ENCODE results near the gene VWC2. TPM values are rescaled to one million over a fixed set of nuclear protein-coding genes. Genes with fewer than 3 reads are reported as not detected.

The VWC2 gene
- total RNA-seq, 2 experiments from 2014 or later: not detected

- H3K27me3 Mint-ChIP-seq: no peaks in the 10 kb centered on the region
- no peaks in the 10 kb centered on the region for H3K9me3 Mint-ChIP-seq
- ChIA-PET CTCF (no interaction called here), POLR2A (no interaction called here)
- DNase-seq: no peak
- no peaks in the 10 kb centered on the region for H3K4me1 Mint-ChIP-seq (ENCODE audit: low read depth)
- H3K27ac Mint-ChIP-seq: no peak overlapping the region
- no peak overlapping the region for H3K4me3 Mint-ChIP-seq
- intact Hi-C loops (cut with micrococcal nuclease): no loop called here
- H3K36me3 Mint-ChIP-seq: no peaks in the 10 kb centered on the region
Observed at GRCh38 chr7:49790209-49790608, 16.8 kb downstream of the VWC2 start.

GRCh38 chr7:49791088-49791741 is 17.8 kb downstream of the VWC2 start:
- intact Hi-C loops (cut with micrococcal nuclease): no loop called here
- no peaks in the 10 kb centered on the region for H3K27me3 Mint-ChIP-seq
- H3K9me3 Mint-ChIP-seq: no peaks in the 10 kb centered on the region
- no peak overlapping the region for H3K4me3 Mint-ChIP-seq
- ChIA-PET CTCF (no interaction called here), POLR2A (no interaction called here)
- DNase-seq: no peak
- no peaks in the 10 kb centered on the region for H3K36me3 Mint-ChIP-seq
- H3K4me1 Mint-ChIP-seq (ENCODE audit: low read depth): no peaks in the 10 kb centered on the region
- H3K27ac Mint-ChIP-seq: no peak overlapping the region

- no peaks in the 10 kb centered on the region for H3K27me3 Mint-ChIP-seq
- no peak overlapping the region for H3K4me3 Mint-ChIP-seq
- H3K36me3 Mint-ChIP-seq: no peaks in the 10 kb centered on the region
- H3K9me3 Mint-ChIP-seq: no peaks in the 10 kb centered on the region
- intact Hi-C loops (cut with micrococcal nuclease): no loop called here
- no peak for DNase-seq
- POLR2A ChIA-PET: no interaction called here
- CTCF ChIA-PET: no interaction called here
- H3K27ac Mint-ChIP-seq: no peak overlapping the region
- no peaks in the 10 kb centered on the region for H3K4me1 Mint-ChIP-seq (ENCODE audit: low read depth)
Observed at GRCh38 chr7:49797987-49798660, 24.7 kb downstream of the VWC2 start.

GRCh38 chr7:49800031-49800430 is 26.6 kb downstream of the VWC2 start:
- POLR2A ChIA-PET: no interaction called here
- intact Hi-C loops (cut with micrococcal nuclease): no loop called here
- no peaks in the 10 kb centered on the region for H3K9me3 Mint-ChIP-seq
- peaks cover 2% of the 10 kb centered on the region for H3K27me3 Mint-ChIP-seq
- no peak for DNase-seq
- H3K4me3 Mint-ChIP-seq: no peak overlapping the region
- H3K4me1 Mint-ChIP-seq (ENCODE audit: low read depth): no peaks in the 10 kb centered on the region
- CTCF ChIA-PET: no interaction called here
- H3K36me3 Mint-ChIP-seq: no peaks in the 10 kb centered on the region
- H3K27ac Mint-ChIP-seq: no peak overlapping the region

- no peak overlapping the region for H3K27ac Mint-ChIP-seq
- H3K9me3 Mint-ChIP-seq: no peaks in the 10 kb centered on the region
- no peak overlapping the region for H3K4me3 Mint-ChIP-seq
- no peak for DNase-seq
- H3K27me3 Mint-ChIP-seq: peaks cover 2% of the 10 kb centered on the region
- POLR2A ChIA-PET: no interaction called here
- H3K4me1 Mint-ChIP-seq (ENCODE audit: low read depth): no peaks in the 10 kb centered on the region
- no peaks in the 10 kb centered on the region for H3K36me3 Mint-ChIP-seq
- CTCF ChIA-PET: no interaction called here
- intact Hi-C loops (cut with micrococcal nuclease): no loop called here
Observed at GRCh38 chr7:49802600-49802999, 29.2 kb downstream of the VWC2 start.

- Mint-ChIP-seq H3K9me3 (no peaks in the 10 kb centered on the region), H3K27ac (no peak overlapping the region), H3K27me3 (peaks cover 2% of the 10 kb centered on the region), H3K4me3 (no peak overlapping the region), H3K36me3 (no peaks in the 10 kb centered on the region), H3K4me1 (ENCODE audit: low read depth) (no peaks in the 10 kb centered on the region)
- POLR2A ChIA-PET: no interaction called here
- CTCF ChIA-PET: no interaction called here
- no peak for DNase-seq
- intact Hi-C loops (cut with micrococcal nuclease): no loop called here
Observed at GRCh38 chr7:49803812-49804211, 30.4 kb downstream of the VWC2 start.

GRCh38 chr7:49805371-49806007 is 32.1 kb downstream of the VWC2 start:
- ChIA-PET CTCF (no interaction called here), POLR2A (no interaction called here)
- peaks cover 2% of the 10 kb centered on the region for H3K27me3 Mint-ChIP-seq
- H3K27ac Mint-ChIP-seq: no peak overlapping the region
- no peak for DNase-seq
- no peaks in the 10 kb centered on the region for H3K4me1 Mint-ChIP-seq (ENCODE audit: low read depth)
- intact Hi-C loops (cut with micrococcal nuclease): no loop called here
- H3K4me3 Mint-ChIP-seq: no peak overlapping the region
- H3K9me3 Mint-ChIP-seq: no peaks in the 10 kb centered on the region
- H3K36me3 Mint-ChIP-seq: no peaks in the 10 kb centered on the region

GRCh38 chr7:49812534-49812933 is 39.1 kb downstream of the VWC2 start:
- Mint-ChIP-seq H3K4me3 (no peak overlapping the region), H3K27me3 (no peaks in the 10 kb centered on the region), H3K9me3 (no peaks in the 10 kb centered on the region), H3K36me3 (no peaks in the 10 kb centered on the region), H3K27ac (no peak overlapping the region), H3K4me1 (ENCODE audit: low read depth) (no peaks in the 10 kb centered on the region)
- POLR2A ChIA-PET: no interaction called here
- no peak for DNase-seq
- CTCF ChIA-PET: no interaction called here
- intact Hi-C loops (cut with micrococcal nuclease): no loop called here

- H3K27ac Mint-ChIP-seq: no peak overlapping the region
- POLR2A ChIA-PET: no interaction called here
- intact Hi-C loops (cut with micrococcal nuclease): no loop called here
Observed at GRCh38 chr7:49817279-49817678, 43.8 kb downstream of the VWC2 start.

GRCh38 chr7:49821181-49821580 is 47.7 kb downstream of the VWC2 start:
- H3K36me3 Mint-ChIP-seq: no peaks in the 10 kb centered on the region

More at GRCh38 chr7:49817279-49817678, 43.8 kb downstream of the VWC2 start:
- no peak for DNase-seq
- H3K36me3 Mint-ChIP-seq: no peaks in the 10 kb centered on the region
- no peak overlapping the region for H3K4me3 Mint-ChIP-seq
- H3K27me3 Mint-ChIP-seq: no peaks in the 10 kb centered on the region
- CTCF ChIA-PET: no interaction called here
- H3K9me3 Mint-ChIP-seq: no peaks in the 10 kb centered on the region
- H3K4me1 Mint-ChIP-seq (ENCODE audit: low read depth): no peaks in the 10 kb centered on the region

GRCh38 chr7:49822856-49823255 is 49.4 kb downstream of the VWC2 start:
- no peaks in the 10 kb centered on the region for H3K4me1 Mint-ChIP-seq (ENCODE audit: low read depth)
- H3K36me3 Mint-ChIP-seq: no peaks in the 10 kb centered on the region
- H3K27ac Mint-ChIP-seq: no peak overlapping the region
- POLR2A ChIA-PET: no interaction called here
- no peaks in the 10 kb centered on the region for H3K27me3 Mint-ChIP-seq
- intact Hi-C loops (cut with micrococcal nuclease): no loop called here
- CTCF ChIA-PET: no interaction called here
- DNase-seq: no peak
- H3K4me3 Mint-ChIP-seq: no peak overlapping the region
- H3K9me3 Mint-ChIP-seq: peaks cover 3% of the 10 kb centered on the region

More at GRCh38 chr7:49821181-49821580, 47.7 kb downstream of the VWC2 start:
- POLR2A ChIA-PET: no interaction called here
- no peak for DNase-seq
- Mint-ChIP-seq H3K4me3 (no peak overlapping the region), H3K27me3 (no peaks in the 10 kb centered on the region), H3K9me3 (peaks cover 3% of the 10 kb centered on the region), H3K4me1 (ENCODE audit: low read depth) (no peaks in the 10 kb centered on the region), H3K27ac (no peak overlapping the region)
- intact Hi-C loops (cut with micrococcal nuclease): no loop called here
- CTCF ChIA-PET: no interaction called here

GRCh38 chr7:49823566-49823965 is 50.1 kb downstream of the VWC2 start:
- no peak overlapping the region for H3K27ac Mint-ChIP-seq
- POLR2A ChIA-PET: no interaction called here

More at GRCh38 chr7:49823566-49823965, 50.1 kb downstream of the VWC2 start:
- Mint-ChIP-seq H3K9me3 (peaks cover 3% of the 10 kb centered on the region), H3K36me3 (no peaks in the 10 kb centered on the region), H3K27me3 (no peaks in the 10 kb centered on the region), H3K4me1 (ENCODE audit: low read depth) (no peaks in the 10 kb centered on the region), H3K4me3 (no peak overlapping the region)
- no peak for DNase-seq
- CTCF ChIA-PET: no interaction called here
- intact Hi-C loops (cut with micrococcal nuclease): no loop called here
